Superior temporal gyrus (tissue), 1 donor: Measurements from ENCODE around the gene RFX5.
"Not testable (repeated sequence)": the region's sequence is repeated elsewhere in the genome, so short reads cannot be mapped to it uniquely, and the experiment has no call there.

Experiments
- DNase-seq: peaks from one replicate; pipeline ENCODE4 v3.0.0-alpha.2; 2016; ENCODE audit errors: extremely low spot score

RFX5 gene

DNA sequence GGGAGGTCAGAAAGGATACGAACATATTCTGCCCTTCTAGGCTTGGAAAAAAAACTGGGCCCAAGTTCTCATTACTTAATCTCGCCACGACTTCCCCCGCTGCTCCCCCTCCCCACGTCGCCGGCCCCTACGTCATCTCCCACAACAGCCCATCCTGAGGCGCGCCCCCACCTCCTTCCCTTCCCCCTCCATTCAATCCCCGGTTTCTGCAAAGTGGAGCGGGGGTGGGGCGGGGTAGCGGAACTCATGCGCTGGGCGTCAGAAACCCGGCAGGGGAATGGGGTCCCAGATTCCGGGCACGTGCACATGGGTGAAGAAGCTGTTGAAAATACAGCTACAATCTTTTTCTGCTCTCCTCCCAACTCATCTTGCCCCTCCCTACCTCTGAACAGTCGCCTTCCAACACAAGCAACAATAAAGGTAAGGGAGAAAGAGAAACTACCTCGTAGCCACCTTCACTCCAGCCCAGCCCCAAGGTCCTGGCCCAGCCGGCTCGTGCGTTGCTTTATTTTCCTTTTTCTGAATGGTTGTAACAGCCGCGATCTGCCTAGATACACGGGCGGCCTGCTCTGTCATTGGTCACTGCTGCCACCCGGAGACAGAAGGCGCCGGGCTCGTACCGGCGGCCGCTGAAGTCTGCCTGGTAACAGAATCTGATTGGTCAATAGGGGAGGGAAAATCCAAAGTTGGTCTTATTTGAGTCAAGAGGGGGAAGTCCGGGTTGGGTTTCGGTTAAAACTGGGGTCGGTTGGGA, at the start of gene RFX5:
RFX5 (minus strand) TSS at position 484 of the 754 bp plus-strand sequence. CDS start 932 bp downstream, outside the sequence.
- DNase-seq: peak; percentile 96

DNA sequence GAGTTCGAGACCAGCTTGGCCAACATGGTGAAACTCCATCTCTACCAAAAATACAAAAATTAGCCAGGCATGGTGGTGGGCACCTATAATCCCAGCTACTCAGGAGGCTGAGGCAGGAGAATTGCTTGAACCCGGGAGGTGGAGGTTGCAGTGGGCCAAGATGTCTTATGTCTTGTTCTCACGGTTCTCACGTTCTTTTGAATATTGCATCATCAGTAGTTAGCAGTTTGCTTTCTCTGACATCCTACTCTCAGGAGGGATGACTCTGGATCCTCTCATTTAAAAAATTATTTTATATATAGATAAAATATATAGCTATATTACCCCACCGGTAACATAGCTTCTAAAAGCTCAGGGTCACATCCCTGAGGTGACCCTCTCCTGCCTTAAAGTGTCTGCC, 49.2 kb upstream of the RFX5 start:
- not testable (repeated sequence) for DNase-seq

GRCh38 chr1:151393583-151393982, 46.5 kb upstream of the RFX5 start:
- DNase-seq: no peak

- no peak for DNase-seq
Observed at GRCh38 chr1:151391079-151391563, 44.1 kb upstream of the RFX5 start.

DNA sequence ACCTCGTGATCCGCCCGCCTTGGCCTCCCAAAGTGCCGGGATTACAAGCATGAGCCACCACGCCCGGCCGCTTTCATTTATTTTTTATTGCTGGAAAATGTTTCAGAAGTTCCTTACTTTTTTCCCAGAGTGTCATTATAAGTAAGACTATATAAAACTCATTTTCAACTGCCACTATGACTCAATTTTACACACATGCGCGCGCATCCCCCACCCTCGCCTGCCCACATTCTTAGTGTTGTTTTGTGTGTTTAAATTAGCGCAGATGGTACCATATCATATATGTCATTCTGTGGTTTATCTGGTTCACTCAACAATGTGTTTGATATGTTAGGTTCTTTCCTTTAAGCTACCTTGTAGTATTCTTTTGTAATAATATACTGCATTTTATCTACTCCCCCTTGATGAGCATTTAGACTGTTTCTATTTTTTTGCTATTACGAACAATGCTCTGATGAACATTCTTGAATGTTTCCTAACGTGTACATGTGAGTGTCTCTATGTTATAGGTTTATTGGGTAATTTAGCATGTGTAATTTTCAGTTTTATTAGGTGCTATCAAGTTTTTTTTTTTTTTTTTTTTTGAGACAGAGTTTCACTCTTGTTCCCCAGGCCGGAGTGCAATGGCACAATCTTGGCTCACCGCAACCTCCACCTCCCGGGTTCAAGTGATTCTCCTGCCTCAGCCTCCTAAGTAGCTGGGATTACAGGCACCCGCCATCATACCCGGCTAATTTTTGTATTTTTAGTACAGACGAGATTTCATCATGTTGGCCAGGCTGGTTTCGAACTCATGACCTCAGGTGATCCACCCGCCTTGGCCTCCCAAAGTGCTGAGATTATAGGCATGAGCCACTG, 43.4 kb upstream of the RFX5 start:
- DNase-seq: not testable (repeated sequence)

GRCh38 chr1:151386002-151386401, 39.0 kb upstream of the RFX5 start:
- DNase-seq: no peak

DNA sequence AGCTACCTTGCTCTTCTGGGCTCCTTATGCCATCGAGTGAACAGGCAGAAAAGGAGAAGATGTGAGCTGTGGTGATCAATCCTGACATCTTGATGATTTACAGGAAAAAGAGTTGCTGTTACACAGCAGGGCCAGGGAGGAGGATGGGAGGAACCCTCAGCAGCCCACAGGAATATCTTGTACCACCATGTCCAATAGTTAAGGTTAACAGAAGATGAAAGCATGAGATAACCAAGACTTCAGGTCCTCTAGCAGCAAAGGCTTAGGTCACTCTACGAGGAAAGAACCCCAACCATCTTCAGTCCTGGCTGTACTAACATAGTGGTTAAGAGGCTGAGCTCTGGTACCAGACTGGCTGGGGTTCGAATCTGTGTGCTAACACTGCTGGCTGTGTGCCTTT, 37.5 kb upstream of the RFX5 start:
- no peak for DNase-seq

GRCh38 chr1:151377150-151377884, 30.3 kb upstream of the RFX5 start:
- DNase-seq: no peak

- DNase-seq: no peak
Observed at GRCh38 chr1:151373196-151373595, 26.1 kb upstream of the RFX5 start.

DNA sequence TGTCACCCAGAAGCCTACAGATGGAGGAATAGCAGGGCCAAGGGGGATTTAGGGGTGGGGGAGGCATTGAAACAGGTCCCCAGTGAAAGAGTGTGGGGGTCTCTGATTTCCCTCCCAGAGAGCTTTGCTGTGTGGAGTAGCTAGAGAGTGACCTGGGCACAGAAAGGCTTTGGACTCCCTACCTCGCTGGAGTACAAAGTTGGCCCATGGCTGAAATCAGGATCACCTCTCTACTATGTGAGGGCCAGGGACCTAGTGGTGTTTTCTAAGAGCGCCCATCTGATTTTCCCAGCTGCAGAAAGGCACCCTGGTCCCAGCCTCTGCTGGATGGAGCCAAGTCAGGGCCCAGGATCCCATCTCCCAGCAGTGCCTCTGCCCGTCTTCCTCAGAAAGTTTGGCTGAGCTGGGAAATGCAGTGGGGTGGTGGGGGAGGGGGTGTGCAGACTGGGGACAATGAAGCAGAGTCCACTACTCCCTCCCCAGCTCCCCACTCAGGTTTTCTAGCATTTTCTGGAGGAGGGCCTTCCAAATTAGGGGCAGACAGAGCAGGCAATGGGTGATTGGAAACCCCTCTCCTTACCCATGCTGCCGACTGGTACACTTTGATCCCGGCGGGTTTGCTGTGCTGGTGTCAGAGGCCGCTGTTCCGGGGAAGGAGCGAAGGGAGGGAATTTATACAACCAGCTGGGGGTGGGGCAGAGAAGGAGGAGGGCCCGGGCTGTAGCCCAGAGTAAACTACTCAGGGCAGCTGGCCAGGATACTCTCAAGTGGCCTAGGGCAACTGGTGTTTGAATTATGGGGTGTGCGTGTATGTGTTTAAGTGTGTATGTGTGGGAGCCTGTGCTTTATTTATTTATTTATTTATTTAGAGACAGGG, 25.2 kb upstream of the RFX5 start, which contains the start of gene SELENBP1:
SELENBP1 (minus strand) TSS at position 648 of the 877 bp plus-strand sequence; CDS start at position 584, 64 bp downstream.
- DNase-seq: peak; percentile 45

GRCh38 chr1:151371370-151372057, 24.5 kb upstream of the RFX5 start:
- DNase-seq: peak; percentile 53

- no peak for DNase-seq
Observed at GRCh38 chr1:151370211-151370911, 23.3 kb upstream of the RFX5 start.

- no peak for DNase-seq
Observed at GRCh38 chr1:151369621-151370048, 22.6 kb upstream of the RFX5 start.

DNA sequence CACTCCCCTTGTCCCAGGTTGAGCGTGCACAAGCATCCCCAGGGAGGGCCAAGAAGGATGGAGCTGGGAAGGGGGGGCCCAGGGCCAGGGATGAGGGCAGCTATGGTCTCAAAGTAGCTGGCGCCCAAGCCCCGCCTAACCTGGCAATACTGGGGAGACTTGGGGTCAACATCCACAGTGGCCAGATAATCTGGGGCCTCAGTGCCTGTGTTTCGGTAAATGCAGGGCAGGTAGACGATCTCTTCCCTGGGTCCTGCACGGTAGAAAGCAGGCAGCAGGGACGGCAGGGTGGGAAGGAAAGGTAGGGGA, 22.2 kb upstream of the RFX5 start:
- no peak for DNase-seq

DNA sequence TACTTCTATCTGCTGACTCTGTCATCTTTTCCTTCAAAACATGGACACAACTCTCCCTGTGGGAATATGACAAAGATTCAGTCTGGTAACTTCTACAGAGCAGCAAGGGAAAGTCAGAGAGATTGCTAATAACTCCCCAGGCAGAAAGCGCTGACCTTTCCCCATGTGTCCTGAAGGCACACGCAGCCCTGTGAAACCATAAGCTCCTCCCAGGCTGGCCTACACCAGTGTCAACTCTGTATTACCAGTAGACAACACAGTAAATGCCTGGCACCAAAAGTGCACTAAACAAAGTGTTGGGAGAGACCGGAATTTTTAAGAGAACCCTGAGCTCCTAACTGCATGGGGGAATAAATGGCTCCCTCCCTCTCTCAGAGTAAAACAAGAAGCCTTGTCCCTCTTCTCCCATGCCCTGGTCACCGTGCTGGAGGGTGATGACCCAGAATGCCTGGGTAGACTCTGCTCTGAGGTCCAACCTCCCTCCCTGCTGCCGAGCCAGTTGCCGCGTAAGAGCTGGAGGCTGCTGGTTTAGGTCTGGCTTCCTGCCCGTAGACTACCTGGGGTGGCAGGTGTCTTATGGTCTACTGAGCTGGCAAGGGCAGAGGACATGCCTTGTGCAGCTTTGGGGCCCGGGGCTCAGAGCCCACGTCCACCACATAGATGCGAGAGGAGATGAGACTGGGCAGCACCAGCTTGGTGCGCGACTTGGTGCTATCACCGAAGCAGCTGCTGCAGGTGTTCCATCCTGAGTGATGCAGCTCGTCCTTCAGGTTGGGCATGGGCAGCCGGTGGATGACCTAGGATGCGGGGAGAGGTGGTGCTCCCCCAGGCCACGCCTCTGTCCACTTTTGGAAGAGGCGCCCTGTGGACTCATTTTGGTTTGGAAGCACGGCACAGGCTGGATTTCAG, 21.6 kb upstream of the RFX5 start:
- DNase-seq: no peak

DNA sequence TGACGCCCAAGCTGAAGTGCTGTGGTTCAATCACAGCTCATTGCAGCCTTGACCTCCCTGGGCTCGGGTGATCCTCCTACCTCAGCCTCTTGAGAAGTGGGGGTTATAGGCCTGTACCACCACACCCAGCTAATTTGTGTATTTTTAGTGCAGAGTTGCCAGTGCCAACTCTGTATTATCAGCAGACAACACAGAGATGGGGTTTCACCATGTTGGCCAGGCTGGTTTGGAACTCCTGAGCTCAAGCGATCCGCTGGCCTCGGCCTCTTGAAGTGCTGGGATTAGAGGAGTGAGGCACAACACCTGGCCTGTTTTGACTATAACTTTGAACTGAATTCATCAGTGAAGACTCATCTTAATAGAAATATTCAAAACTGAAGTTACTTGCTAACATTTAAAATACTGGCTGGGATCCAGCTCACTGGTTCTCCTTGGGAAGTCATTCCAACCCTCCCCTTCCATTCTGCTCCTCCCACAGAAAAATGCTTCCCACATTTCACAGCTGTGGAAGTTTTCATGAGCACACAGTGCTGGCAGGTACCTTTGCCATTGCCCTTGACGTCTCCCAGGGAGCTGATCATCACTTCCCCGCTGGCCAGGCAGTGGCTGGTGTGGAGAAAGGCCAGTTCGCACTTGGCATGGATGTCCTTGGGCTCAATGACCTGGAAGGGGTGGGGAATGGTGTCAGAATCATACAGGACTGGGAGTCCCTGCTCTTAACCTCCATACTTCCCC, 20.8 kb upstream of the RFX5 start:
- DNase-seq: no peak

GRCh38 chr1:151364996-151365395, 17.9 kb upstream of the RFX5 start:
- no peak for DNase-seq
